Hematopoietic multipotent progenitor cell treated with erythropoietin and hydrocortisone succinate and interleukin-3 and kit ligand, for 8 days (in vitro differentiated cells): ENCODE measurements around the gene ACSL1.
A peak's percentile ranks its signal among the peaks of the same experiment; 100 is the strongest.

ENCODE experiments used
- DNase-seq: peaks from one replicate; pipeline ENCODE4 v3.0.0-alpha.2; 2015

The ACSL1 gene, protein sequence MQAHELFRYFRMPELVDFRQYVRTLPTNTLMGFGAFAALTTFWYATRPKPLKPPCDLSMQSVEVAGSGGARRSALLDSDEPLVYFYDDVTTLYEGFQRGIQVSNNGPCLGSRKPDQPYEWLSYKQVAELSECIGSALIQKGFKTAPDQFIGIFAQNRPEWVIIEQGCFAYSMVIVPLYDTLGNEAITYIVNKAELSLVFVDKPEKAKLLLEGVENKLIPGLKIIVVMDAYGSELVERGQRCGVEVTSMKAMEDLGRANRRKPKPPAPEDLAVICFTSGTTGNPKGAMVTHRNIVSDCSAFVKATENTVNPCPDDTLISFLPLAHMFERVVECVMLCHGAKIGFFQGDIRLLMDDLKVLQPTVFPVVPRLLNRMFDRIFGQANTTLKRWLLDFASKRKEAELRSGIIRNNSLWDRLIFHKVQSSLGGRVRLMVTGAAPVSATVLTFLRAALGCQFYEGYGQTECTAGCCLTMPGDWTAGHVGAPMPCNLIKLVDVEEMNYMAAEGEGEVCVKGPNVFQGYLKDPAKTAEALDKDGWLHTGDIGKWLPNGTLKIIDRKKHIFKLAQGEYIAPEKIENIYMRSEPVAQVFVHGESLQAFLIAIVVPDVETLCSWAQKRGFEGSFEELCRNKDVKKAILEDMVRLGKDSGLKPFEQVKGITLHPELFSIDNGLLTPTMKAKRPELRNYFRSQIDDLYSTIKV

DNA sequence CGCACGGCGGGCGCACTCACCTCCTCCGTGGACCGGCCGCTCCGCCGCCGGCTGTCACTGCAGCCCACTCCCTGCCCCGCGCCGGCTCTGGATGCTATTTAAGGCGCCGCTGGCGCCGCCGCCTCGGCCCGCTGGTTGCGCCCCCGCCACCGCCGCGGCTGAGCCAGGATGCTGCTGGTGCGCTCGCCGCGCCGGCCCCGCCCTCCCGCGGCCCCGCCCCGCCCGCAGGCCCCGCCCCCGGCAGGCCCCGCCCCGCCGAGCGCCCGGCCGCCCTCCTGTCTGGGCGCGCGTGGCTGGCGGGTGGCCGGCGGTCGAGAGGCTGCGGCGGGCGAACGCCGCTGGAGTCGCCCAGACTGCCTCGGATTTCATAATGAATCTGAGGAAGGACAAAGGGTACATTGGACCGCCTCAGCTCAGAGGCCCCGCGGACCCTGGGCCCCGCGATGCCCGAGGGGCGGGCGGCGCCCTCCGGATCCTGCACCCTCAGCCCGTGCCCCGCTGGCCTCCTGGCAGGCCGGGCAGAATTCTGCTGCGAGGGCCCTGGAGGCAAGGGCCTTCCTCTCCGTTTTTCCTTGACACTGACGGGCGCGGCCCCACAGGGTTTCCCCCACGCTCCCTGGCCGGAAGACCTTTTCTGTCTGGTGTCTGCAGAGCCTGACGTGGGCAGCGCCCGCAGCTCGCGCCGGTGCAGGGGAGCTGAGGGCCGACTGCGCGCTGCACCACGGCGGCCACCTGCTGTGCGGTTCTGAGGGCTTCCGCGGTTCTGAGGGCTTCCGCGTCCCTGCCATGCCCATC is at the start of gene ACSL1:
Gene ACSL1, minus strand, starts transcription at position 73 of the 795 bp plus-strand sequence. CDS start 22,454 bp downstream, outside the sequence.
- peak; percentile 70 for DNase-seq

DNA sequence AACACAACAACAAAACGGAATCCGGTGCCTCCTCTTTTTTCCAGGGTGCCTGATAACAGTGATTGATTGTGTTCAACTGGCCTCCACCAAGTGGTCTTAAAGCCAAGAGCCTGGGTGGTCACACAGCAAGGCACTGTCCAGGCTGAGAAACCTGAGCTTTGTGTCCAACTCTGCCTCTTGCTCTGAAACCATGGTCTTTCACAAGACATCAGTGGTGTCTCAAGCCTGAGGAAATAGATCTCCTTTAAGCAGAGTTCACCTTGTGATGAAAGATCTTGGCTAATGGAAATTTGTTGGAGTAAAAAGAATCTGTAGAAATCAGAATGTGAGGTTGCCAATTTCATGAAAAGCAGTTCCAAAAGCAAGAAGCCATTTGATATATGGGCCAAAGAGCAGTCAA is 47.3 kb upstream of the ACSL1 start:
- no peak for DNase-seq

DNA sequence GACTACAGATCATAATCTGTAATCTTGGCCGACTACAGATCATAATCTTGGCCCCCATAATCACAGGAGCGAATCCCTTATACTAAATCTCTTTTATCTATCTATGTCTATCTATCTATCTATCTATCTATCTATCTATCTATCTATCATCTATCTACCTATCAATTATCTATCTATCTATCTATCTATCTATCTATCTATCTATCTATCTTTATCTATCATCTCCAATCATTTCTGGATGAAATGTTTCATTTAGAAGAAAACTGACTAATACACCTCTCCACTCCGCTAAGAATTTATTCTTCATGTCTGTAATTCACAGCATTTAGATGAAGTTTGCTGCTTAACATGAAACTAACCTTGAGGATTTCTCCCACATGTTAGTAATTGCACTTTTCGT is 45.0 kb upstream of the ACSL1 start:
- no peak for DNase-seq

DNA sequence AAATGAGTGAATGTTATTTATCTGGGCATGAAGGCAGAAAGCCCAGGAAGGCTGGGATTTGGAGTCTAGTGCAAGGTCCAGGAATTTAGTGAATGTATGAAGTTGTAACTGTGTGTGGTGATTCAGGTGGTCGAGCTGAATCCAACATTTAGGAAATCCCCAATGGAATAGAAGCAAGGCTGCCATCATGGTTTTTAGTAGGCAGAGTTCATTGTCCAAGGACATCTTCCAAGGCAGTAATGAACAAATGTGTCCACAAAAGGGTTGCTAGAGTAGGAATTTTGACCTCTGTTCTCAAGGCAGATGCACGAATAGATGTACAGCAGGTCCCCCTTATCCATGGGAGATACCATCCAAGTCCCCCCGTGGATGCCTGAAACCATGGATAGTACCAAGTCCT is 42.9 kb upstream of the ACSL1 start:
- DNase-seq, result no peak

DNA sequence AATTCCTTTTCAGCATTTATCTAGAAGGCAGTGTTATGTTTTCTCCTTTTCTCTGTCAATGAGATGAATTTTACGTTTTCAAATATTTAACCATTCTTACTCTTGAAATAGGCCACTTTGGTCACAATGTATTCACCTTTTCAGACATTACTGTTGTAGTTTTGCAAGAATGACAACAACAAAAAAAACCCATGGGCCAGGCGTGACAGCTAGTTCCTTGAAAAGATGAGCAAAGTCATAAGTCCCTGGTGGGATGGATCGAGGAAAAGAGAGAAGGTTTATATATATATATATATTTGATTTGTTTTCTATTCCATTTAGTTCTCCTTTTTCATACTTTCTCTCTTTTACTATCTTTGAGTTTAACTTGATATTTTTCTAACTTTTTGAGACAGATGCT is 38.1 kb upstream of the ACSL1 start:
- DNase-seq, result no peak

DNA sequence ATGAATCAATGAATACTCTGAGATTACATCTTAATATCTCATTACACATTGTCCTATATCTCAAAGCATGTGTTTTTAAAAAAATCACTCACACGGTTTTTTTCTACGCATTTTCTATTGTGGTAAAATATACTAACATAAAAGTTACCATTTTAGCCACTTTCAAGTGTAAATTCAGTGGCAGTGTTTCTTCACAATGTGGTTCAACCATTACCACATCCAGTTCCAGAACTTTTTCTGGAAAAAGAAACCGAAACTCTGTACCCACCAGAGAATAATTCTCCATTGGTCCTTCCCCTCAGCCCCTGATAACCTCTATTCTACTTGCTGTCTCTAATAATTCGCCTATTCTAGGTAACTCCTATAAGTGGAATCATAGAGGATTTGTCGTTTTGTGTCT is 35.3 kb upstream of the ACSL1 start:
- DNase-seq, result no peak

DNA sequence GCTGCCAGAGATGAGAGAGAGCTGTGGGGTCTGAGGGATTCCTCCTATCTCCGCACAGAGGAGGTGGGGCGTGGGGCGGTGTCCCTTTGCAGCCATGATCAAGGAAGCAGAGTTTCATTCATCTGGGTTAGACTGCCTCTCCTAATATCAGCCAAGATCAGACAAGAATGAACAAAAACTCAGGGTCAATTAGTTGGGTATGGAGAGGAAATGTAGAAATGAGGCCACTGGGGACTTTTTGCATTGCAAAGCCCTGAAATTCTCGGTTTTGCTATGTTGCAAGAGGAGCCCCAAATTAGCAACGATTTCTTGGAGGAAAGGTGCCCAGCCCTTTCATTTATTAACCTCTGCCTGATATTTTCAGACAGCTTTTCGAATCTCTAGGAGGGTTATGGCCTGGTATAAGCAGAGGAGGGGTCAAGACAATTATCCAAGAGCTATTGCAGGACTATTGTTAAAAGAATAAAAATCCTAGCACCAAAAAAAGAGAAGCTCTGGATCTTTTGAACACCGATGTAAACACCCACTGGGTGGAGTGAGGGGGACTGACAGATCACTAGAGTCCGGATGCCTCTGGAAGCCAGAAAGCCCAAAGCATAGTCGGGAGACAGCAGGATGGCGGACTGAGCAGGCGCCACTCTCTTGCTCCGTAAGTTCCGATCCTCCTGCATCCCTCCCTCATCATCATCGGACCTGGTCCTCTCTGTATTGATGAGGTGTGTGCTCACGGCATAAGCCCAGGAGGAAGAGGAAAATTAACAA is 34.4 kb upstream of the ACSL1 start:
- no peak for DNase-seq

DNA sequence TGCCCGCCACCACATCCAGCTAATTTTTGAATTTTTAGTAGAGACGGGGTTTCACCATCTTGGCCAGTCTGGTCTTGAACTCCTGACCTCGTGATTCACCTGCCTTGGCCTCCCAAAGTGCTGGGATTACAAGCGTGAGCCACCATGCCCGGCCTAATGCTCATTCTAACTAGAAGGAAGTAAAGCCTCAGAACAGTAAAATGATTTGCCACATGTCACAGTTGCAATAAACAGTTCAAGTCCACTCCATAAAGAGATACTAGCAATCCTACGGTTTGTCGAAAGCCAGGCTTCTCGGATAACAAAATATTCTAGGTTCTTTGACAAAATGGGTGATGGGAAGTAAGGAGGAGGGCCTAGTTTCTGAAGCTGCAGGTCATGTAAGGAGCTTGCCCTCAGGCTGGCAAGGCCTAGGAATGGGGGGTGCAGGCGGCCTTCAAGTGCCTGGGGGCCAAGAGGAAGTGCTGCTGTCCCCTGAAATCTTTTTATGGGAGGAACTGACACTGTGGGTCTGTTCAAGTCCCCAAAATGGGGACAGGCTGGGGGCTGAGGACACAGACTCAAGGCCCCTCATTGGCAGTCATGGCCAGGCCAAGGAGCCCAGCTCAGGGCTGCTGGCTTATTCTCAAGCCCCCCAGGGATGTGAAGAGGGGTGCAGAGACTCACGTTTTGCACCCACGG is 31.8 kb upstream of the ACSL1 start:
- DNase-seq, result no peak

DNA sequence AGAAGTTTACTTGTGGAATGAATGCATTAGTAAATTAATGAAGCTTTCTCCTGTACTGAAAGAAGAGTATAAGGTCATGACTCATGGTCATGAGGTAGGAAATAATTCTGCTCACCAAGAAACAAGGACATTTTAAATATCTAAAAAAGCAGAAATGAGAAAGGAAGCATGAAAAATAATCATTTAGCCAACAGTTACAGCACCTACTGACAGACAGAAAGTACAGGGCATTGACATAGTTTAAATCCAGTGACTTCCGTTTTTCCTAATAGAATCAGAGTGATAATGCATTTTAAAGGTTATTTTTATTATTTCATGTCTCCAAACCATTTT is 30.5 kb upstream of the ACSL1 start:
- no peak for DNase-seq

DNA sequence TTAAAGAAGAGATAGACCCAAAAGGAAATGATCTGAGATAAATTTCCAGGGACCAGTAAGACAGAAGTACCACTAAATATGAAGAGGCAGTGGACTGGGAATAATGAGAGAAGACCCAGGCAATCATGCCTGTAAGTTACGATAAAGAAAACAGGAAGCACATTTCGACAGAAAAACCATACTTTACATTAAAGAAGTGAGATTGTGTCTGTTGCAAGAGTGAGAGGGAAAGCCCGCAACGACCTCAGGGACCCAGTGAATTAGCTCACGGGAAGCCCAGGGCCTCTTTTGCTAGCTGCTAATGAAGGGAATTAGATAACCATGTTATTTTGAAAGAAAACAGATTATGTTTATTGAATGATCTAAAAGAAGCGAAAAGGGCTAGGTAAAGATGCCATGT is 28.9 kb upstream of the ACSL1 start:
- DNase-seq, result peak; percentile 56

DNA sequence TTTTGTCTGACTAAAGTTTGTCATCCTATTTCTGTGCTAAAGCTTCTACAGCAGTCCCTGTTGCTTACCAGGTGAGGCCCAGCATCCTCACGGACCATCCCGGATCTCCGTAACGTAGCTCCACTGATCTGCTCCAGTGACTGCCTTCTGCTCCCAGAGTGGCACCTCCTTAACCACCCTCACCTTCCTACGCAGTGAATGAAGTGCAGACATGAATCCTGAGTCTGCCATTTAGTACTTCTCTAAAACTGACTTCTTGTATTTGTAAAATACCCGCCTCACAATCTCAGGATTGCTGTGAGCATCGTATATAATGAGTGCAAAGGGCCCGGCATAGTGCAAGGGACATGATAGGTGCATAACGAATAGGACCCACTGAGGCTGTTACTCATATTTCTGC is 27.7 kb upstream of the ACSL1 start:
- DNase-seq, result no peak

DNA sequence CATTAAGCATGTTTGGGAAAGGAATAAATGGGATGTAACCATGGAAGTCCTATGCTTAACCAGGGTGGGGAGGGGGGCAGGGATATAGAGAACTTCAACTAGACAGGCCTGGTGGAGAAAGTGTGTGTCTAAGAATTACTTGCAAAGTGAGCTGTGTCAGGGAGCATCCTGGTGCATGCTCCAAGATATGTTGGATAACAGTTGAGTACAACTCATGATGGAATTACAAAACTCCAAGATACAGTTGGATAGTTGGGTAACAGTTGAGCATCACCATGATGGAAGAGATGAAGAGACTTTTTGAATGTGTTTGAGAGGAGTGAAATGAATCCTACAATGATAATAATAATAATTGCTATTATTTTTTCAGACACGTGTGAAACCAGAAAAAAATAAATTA is 26.1 kb upstream of the ACSL1 start:
- no peak for DNase-seq

DNA sequence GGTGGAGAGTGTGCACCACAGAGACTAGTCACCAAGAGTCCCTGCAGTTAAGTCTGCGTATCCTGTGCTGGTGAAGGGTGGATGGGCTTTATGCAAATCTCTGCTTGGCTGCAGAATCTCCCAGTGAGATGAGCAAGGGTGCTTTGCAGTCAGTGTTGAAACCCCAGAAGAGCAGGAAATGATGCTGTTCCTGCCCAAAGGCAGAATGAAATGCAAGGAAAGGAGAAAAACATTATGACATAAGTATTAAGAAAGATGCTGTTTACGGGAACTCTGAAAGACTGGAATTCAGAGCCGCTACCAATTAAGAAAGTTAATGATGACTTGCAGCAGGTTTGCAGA is 25.4 kb upstream of the ACSL1 start:
- DNase-seq, result no peak

DNA sequence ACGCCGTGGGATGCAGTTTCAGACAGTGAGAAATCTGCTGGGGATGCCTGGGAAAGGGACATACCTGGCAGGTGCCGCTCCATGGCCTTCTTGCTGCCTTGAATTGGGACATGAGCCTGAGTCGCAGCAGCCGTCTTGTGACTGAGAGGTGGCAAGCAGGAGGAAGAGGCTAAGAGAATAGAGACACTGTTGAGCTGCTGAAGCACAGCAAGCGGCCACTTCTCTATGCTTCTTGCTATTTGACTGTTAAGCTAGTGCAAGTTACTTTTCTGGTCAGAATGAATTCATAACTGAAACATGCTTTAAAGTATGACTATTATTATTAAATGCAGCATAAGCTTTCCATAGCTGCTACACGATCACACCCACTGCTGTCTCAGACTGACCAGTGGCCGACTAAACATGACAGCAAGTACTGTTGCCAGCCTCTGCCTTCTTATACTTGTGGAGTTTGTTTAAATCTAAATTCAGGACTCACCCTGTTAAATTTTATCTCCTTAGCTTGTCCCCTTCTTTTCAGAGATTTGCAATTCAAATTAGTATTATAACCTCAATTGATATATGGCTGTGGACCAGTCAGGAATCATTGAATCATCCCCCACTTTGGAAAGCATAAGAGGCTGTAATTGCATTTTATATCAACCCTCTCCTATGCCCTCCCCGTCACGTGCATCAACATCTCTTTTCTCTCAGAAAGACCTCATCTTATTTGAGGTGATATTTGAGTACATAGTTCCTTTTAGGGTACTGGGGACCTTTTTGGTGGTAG is 24.8 kb upstream of the ACSL1 start:
- DNase-seq, result no peak

DNA sequence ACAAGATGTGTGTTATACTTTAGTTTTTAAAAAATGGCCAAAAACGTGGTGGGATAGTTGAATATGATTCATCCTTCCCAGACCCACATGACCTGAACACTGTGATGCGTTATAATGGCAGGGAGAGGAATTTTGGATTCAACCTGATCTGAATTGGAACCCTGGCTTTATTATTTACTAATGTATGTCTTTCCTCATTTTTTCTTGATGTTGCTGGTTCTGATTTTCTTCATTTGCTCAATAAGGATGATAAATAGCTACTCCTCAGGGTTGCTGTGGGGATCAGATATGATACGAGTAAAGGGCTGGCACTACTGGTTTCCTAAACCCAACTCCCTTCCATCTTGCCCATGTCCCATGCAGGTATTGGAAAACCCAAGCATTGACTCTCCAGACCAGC is 24.2 kb upstream of the ACSL1 start:
- no peak for DNase-seq

DNA sequence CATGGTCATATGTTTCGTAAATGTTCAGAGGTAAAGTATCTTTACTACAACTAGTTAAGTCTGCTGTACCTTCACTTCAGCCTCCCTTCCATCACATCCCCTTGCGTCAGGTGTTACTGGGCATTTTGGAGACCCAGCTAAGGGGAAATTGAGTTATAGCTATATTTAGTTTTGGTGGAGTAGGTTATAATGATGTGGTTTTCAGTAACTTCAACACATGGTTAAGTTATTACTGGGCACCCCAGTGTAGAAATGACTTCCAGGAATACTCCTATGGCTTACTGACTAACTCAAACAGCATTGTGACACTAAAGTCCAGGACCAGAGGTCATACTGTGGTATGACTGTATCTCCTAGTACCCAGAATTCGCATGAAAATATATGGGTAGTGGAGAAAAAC is 23.4 kb upstream of the ACSL1 start:
- no peak for DNase-seq

DNA sequence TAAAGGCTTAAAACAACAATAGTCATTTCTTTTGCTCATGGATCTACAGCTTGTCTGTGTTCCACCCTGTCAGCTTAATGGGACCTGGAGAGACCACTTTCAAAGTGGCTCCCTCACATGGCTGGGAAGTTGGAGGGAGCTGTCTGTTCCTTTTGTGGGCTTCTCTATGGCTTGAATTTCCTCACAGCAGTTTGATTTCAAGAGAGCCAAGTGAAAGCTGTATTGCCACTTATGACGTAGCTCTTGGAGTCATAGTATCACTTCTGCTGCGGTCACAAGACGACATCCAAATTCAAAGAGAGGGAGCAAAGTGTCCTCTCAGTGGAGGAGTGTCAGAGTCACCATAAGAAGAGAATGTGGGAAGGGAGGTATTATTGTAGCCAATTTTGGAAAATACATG is 22.7 kb upstream of the ACSL1 start:
- DNase-seq, result no peak

DNA sequence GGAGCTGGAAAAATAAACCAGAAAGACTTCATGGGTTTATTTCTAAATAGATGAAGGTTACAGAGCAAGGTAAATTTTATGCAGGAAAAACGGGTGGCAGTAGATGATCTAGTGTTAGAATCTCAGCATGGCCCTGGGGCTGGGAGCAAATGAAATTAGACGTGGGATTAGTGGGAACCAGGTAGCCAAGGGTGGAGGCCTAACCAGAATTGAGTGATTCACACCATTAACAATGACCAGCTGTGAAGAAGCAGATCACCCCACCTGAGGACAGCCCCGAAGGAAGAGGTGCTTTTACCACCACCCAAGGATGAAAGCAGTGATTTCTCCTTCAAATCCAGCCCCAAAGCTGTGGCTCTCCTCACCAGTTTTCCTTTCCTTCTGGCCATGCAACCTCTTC is 20.8 kb upstream of the ACSL1 start:
- no peak for DNase-seq

DNA sequence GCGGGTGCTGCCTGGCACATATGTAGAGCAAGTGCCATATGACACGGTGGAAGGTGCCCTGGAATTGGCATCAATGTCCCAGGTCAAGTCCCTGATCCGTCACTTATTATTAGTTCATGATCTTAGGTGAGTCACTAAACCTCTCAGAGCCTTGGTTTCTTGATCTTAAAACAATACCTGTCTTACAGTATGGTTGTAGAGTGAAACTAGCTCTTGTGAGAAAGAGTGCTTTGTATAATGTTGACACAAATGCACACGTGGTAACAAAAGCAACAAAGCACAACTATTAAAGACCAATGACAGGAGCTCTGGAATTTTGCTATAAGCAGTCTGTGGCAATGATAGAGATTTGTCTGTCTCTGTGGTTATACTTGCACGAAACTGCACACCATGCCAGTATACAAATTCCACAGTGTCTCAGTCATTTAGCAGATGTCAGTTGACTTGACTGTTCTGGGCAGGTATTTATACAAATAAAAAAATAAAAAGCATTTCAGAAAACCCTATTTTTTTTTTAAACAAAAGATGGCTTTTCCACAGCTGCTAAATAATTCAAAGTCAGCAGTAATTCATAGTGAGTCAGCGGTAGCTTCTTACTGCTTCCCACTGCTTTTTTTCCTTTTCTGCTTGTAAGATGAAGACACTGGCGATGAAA is 19.7 kb upstream of the ACSL1 start:
- DNase-seq, result no peak

DNA sequence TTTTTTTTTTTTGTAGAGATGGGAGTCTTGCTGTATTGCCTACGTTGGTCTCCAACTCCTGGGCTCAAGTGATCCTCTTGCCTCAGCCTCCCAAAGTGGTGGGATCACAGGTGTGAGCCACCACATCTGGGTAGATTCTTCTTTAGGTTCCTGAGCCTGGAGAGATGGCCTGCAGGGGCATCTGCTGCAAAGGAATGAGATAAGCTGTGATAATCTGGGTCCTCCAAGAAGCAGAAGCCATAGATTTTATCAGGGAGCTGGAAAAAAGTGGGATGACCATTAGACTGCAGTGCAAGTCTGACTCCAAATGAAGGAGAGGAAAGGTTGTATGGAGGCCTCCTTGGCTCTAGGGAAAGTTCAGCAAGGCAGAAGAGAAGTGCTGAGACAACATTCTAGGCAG is 19.0 kb upstream of the ACSL1 start:
- no peak for DNase-seq

DNA sequence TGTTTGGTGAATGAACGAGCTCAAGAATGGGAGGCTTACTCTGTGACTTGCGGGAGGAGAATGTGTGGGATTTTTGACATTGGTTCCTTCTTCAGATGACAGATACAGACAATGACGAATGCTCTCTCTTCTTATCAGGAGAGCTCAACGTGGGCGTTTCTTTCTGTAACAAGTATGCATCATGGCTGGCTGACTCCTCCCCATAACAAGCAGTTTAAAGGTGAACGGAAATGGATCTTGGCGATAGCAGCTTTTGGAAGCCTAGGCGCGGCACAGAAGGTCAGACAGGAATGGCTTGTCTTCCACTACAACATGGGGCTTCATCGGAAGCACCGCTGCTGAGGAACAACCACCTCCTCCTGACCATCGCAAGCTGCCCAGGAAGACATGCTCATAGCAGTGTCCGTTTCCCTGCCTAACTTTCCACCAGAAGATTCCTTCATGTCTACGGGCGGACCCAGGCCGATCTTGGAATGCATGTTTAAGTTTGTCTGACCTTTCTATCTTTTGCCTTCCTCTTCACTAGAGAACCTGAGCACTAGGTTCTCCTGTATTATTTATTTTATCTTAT is 18.3 kb upstream of the ACSL1 start:
- peak; percentile 79 for DNase-seq
